ENCODE data around the gene RPL12. TPM values are rescaled to one million over a fixed set of nuclear protein-coding genes. Genes with fewer than 3 reads are reported as not detected.

The RPL12 gene
- total RNA-seq, 4 donors from 2014 or later = 2,291 to 3,774 (median 2,862) TPM

- WGBS = 96% methylated on average over 5 of the region's 23 CpGs
- peaks cover 47% of the 10 kb centered on the region for H3K36me3 ChIP-seq
Observed at GRCh38 chr9:127404631-127405030, 46.6 kb downstream of the RPL12 start.

DNA sequence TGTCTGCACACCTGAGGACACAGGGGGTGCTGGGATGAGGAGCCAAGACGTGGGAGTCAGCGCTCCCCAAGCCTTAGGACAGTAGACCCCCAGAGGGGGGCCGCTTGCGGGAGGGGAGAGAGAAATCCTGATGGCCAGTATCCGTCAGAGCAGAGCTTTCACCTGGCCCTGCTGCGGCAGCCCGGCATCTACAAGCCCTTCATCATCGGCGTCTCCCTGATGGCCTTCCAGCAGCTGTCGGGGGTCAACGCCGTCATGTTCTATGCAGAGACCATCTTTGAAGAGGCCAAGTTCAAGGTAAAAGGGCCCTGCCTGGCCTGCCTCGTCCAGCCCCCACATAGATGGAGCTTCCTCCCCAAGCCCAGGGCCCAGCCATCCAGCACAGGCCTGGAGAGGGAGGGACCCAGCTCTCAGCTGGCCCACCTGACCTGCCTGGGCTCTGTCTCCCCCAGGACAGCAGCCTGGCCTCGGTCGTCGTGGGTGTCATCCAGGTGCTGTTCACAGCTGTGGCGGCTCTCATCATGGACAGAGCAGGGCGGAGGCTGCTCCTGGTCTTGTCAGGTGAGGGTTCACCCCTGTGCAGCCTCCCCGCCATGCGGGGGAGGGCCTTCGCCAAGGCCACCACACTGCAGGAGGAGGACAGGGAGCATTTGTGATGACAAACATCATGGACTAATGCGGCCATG lies 47.6 kb downstream of the RPL12 start:
- 87% methylated on average over 12 of the region's 22 CpGs for WGBS
- Histone ChIP-seq H3K9me3 (no peaks in the 10 kb centered on the region), H3K36me3 (peaks cover 47% of the 10 kb centered on the region), H3K27ac (no peak overlapping the region), H3K4me3 (no peak overlapping the region), H3K4me1 (peaks cover 3% of the 10 kb centered on the region), H3K27me3 (no peaks in the 10 kb centered on the region)
- TF ChIP-seq CTCF (IDR thresholded peaks at IDR 0.05) (no peak), POLR2A (IDR thresholded peaks at IDR 0.05) (no peak), POLR2AphosphoS5 (IDR thresholded peaks at IDR 0.05) (no peak), EP300 (IDR thresholded peaks at IDR 0.05) (no peak)
- DNase-seq (ENCODE audit: low spot score in 2 of 2) = no peak

More at GRCh38 chr9:127404631-127405030, 46.6 kb downstream of the RPL12 start:
- no peaks in the 10 kb centered on the region for H3K4me1 ChIP-seq
- TF ChIP-seq EP300 (IDR thresholded peaks at IDR 0.05) = no peak
- TF ChIP-seq CTCF (IDR thresholded peaks at IDR 0.05) = no peak
- no peak for TF ChIP-seq POLR2AphosphoS5 (IDR thresholded peaks at IDR 0.05)
- no peak for TF ChIP-seq POLR2A (IDR thresholded peaks at IDR 0.05)
- H3K4me3 ChIP-seq = no peak overlapping the region
- no peak overlapping the region for H3K27ac ChIP-seq
- H3K27me3 ChIP-seq = no peaks in the 10 kb centered on the region
- DNase-seq (ENCODE audit: low spot score in 2 of 2) = no peak
- H3K9me3 ChIP-seq = no peaks in the 10 kb centered on the region

DNA sequence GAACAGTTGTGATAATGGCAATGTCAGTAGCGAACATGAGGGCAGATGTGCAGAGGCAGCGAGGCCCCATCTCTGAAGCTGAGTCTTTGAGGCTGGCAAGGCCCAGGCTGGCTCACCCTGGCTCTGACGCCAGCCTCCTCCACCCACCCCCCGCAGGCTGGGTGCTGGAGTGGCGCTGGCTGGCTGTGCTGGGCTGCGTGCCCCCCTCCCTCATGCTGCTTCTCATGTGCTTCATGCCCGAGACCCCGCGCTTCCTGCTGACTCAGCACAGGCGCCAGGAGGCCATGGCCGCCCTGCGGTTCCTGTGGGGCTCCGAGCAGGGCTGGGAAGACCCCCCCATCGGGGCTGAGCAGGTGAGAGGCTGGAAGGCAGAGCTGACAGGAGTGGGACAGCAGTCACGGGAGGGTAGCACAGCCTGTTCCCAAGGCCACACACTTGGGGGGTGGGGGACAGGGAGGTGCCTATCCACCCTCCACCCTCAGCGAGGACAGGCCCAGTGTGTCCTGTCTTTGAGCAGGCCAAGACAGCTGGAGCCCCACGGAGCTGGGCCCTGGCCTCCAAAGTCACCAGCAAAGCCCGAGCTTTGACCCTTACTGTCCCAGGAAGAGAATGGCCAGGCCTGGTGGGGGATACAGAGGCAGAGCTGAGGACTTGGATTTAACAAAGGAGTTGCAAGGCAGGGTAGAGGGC lies 48.7 kb downstream of the RPL12 start:
- DNase-seq (ENCODE audit: low spot score in 2 of 2) = peak in 1 of 2 donors; percentile 59

GRCh38 chr9:127399736-127400269 lies 51.4 kb downstream of the RPL12 start:
- Histone ChIP-seq H3K9me3 (no peaks in the 10 kb centered on the region), H3K27me3 (no peaks in the 10 kb centered on the region), H3K36me3 (peaks cover 28% of the 10 kb centered on the region), H3K27ac (no peak overlapping the region), H3K4me3 (no peak overlapping the region), H3K4me1 (peaks cover 23% of the 10 kb centered on the region)
- DNase-seq (ENCODE audit: low spot score in 2 of 2) = peak in 1 of 2 donors; percentile 65
- TF ChIP-seq POLR2AphosphoS5 (IDR thresholded peaks at IDR 0.05) (no peak), EP300 (IDR thresholded peaks at IDR 0.05) (no peak), POLR2A (IDR thresholded peaks at IDR 0.05) (no peak), CTCF (IDR thresholded peaks at IDR 0.05) (no peak)
- WGBS = 92% methylated on average over 14 of the region's 14 CpGs

More for the DNA sequence above, 48.7 kb downstream of the RPL12 start:
- H3K4me3 ChIP-seq = no peak overlapping the region
- peaks cover 14% of the 10 kb centered on the region for H3K4me1 ChIP-seq
- peaks cover 47% of the 10 kb centered on the region for H3K36me3 ChIP-seq
- TF ChIP-seq CTCF (IDR thresholded peaks at IDR 0.05) (no peak), POLR2A (IDR thresholded peaks at IDR 0.05) (no peak), POLR2AphosphoS5 (IDR thresholded peaks at IDR 0.05) (no peak), EP300 (IDR thresholded peaks at IDR 0.05) (no peak)
- no peak overlapping the region for H3K27ac ChIP-seq
- H3K9me3 ChIP-seq = no peaks in the 10 kb centered on the region
- 86% methylated on average over 15 of the region's 18 CpGs for WGBS
- H3K27me3 ChIP-seq = no peaks in the 10 kb centered on the region

Data from suprapubic skin (tissue), 4 donors.